Loucy (cell line): ENCODE measurements around the gene MYH10.

Source experiments
- H2AFZ ChIP-seq: fragments of 200-600 bp; sonication (generic); 2 replicates; pipeline ENCODE4 v1.6.0; 2016; ENCODE audit warnings: antibody characterized with exemption, mild to moderate bottlenecking, low read length, moderate library complexity
- H3F3A ChIP-seq: fragments of 200-600 bp; 2 replicates; pipeline ENCODE4 v1.6.0; 2016; ENCODE audit warnings: antibody characterized with exemption, low read depth, mild to moderate bottlenecking
- H3K27me3 ChIP-seq: fragments of 200-600 bp; sonication (generic); 2 replicates; pipeline ENCODE4 v1.6.1; 2014; ENCODE audit warnings: low read length, mild to moderate bottlenecking; ENCODE audit not compliant: insufficient read depth, poor library complexity, severe bottlenecking
- H3K36me3 ChIP-seq: fragments of 200-600 bp; sonication (generic); 2 replicates; pipeline ENCODE4 v1.6.1; 2016; ENCODE audit warnings: low read length; ENCODE audit not compliant: insufficient read depth
- H3K4me1 ChIP-seq: fragments of 200-600 bp; sonication (generic); 2 replicates; pipeline ENCODE4 v1.5.1; 2014; ENCODE audit warnings: low read length, mild to moderate bottlenecking; ENCODE audit not compliant: insufficient read depth, poor library complexity, severe bottlenecking
- H3K4me2 ChIP-seq: fragments of 200-600 bp; sonication (generic); 2 replicates; pipeline ENCODE4 v1.6.0; 2014; ENCODE audit warnings: antibody characterized with exemption, low read length, low read depth, mild to moderate bottlenecking; ENCODE audit not compliant: poor library complexity, severe bottlenecking
- H3K4me3 ChIP-seq: fragments of 200-600 bp; sonication (generic); 2 replicates; pipeline ENCODE4 v1.5.1; 2014; ENCODE audit warnings: low read length, mild to moderate bottlenecking, mixed read lengths; ENCODE audit not compliant: poor library complexity, severe bottlenecking
- H3K79me2 ChIP-seq: fragments of 200-600 bp; sonication (generic); 2 replicates; pipeline ENCODE4 v1.6.1; 2014; ENCODE audit warnings: low read length; ENCODE audit not compliant: insufficient read depth
- H3K9ac ChIP-seq: fragments of 200-600 bp; sonication (generic); 2 replicates; pipeline ENCODE4 v1.6.0; 2014; ENCODE audit warnings: mild to moderate bottlenecking, low read depth, low read length, moderate library complexity; ENCODE audit not compliant: poor library complexity, severe bottlenecking
- H3K9me2 ChIP-seq: fragments of 200-600 bp; sonication (generic); replicated peaks from 2 replicates; pipeline ENCODE4 v1.6.1; 2016; ENCODE audit warnings: low read depth, low read length, mixed read lengths
- H3K9me3 ChIP-seq: fragments of 200-600 bp; sonication (generic); 2 replicates; pipeline ENCODE4 v1.6.1; 2014; ENCODE audit warnings: mild to moderate bottlenecking, antibody characterized with exemption, low read length, low read depth; ENCODE audit not compliant: insufficient read depth
- H4K20me1 ChIP-seq: fragments of 200-600 bp; sonication (generic); 2 replicates; pipeline ENCODE4 v1.6.0; 2014; ENCODE audit warnings: antibody characterized with exemption, low read length, mild to moderate bottlenecking; ENCODE audit not compliant: insufficient read depth, poor library complexity, severe bottlenecking
- CTCF ChIP-seq: fragments of 200-600 bp; sonication (generic); conservative IDR thresholded peaks from 2 replicates; pipeline ENCODE4 v1.5.1; 2014; ENCODE audit warnings: mild to moderate bottlenecking, antibody characterized with exemption, low read length
- EZH2phosphoT487 ChIP-seq: fragments of 200-600 bp; IDR thresholded peaks from 2 replicates; pipeline ENCODE4 v1.6.1; 2018; ENCODE audit warnings: antibody characterized with exemption, mild to moderate bottlenecking, moderate library complexity, borderline replicate concordance

MYH10 gene

GRCh38 chr17:8481089-8481488 is 149.4 kb downstream of the MYH10 start:
- H2AFZ ChIP-seq = no peak overlapping the region
- TF ChIP-seq CTCF (no peak), EZH2phosphoT487 (no peak)
- H3K9ac ChIP-seq = no peak overlapping the region
- no peak overlapping the region for H3K4me2 ChIP-seq
- no peaks in the 10 kb centered on the region for H3K79me2 ChIP-seq
- no peak overlapping the region for H3K4me3 ChIP-seq
- H3F3A ChIP-seq = no peaks in the 10 kb centered on the region
- H3K4me1 ChIP-seq = no peaks in the 10 kb centered on the region
- no peaks in the 10 kb centered on the region for H4K20me1 ChIP-seq
- no peaks in the 10 kb centered on the region for H3K9me2 ChIP-seq
- peaks cover 98% of the 10 kb centered on the region for H3K36me3 ChIP-seq
- no peaks in the 10 kb centered on the region for H3K27me3 ChIP-seq
- H3K9me3 ChIP-seq = no peaks in the 10 kb centered on the region

- Histone ChIP-seq H2AFZ (no peak overlapping the region), H3K4me2 (no peak overlapping the region), H3F3A (no peaks in the 10 kb centered on the region)
Measured at GRCh38 chr17:8480011-8480976, 150.2 kb downstream of the MYH10 start.

GRCh38 chr17:8479431-8479947 is 151.0 kb downstream of the MYH10 start:
- Histone ChIP-seq H3K79me2 (no peaks in the 10 kb centered on the region), H2AFZ (no peak overlapping the region), H3K4me1 (no peaks in the 10 kb centered on the region), H4K20me1 (no peaks in the 10 kb centered on the region), H3K9me3 (no peaks in the 10 kb centered on the region), H3F3A (no peaks in the 10 kb centered on the region), H3K9me2 (no peaks in the 10 kb centered on the region), H3K27me3 (no peaks in the 10 kb centered on the region), H3K9ac (no peak overlapping the region), H3K36me3 (peaks cover 99% of the 10 kb centered on the region; the same call in 1 of the 2 replicates), H3K4me2 (no peak overlapping the region), H3K4me3 (no peak overlapping the region)
- TF ChIP-seq CTCF (no peak), EZH2phosphoT487 (no peak)

More at GRCh38 chr17:8480011-8480976, 150.2 kb downstream of the MYH10 start:
- Histone ChIP-seq H3K9ac (no peak overlapping the region), H3K36me3 (peaks cover 99% of the 10 kb centered on the region; the same call in 1 of the 2 replicates), H3K27me3 (no peaks in the 10 kb centered on the region), H3K79me2 (no peaks in the 10 kb centered on the region), H3K9me3 (no peaks in the 10 kb centered on the region), H3K4me3 (no peak overlapping the region), H4K20me1 (no peaks in the 10 kb centered on the region), H3K9me2 (no peaks in the 10 kb centered on the region), H3K4me1 (no peaks in the 10 kb centered on the region)
- TF ChIP-seq EZH2phosphoT487 = no peak
